ENCODE data around the gene PLA2G5.

- no peak for TF ChIP-seq CTCF (IDR thresholded peaks at IDR 0.05)
- no peak for TF ChIP-seq POLR2A (IDR thresholded peaks at IDR 0.05)
Measured at GRCh38 chr1:20078171-20078651, 8.2 kb downstream of the PLA2G5 start.

All from lower leg skin (tissue), 3 donors.